GM12892 (cell line): ENCODE data around the gene ZSCAN2.

Source experiments
- POLR2A ChIP-seq: IDR thresholded peaks from 2 replicates; pipeline ENCODE4 v1.6.1; 2011; ENCODE audit warnings: low read depth, low read length, control low read depth
- POLR2AphosphoS5 ChIP-seq: IDR thresholded peaks from 2 replicates; pipeline ENCODE4 v1.6.1; 2011; ENCODE audit warnings: low read depth, low read length, control low read depth
- TAF1 ChIP-seq: IDR thresholded peaks from 2 replicates; pipeline ENCODE4 v1.6.1; 2011; ENCODE audit warnings: low read depth, mild to moderate bottlenecking, control low read depth, low read length, borderline replicate concordance

DNA sequence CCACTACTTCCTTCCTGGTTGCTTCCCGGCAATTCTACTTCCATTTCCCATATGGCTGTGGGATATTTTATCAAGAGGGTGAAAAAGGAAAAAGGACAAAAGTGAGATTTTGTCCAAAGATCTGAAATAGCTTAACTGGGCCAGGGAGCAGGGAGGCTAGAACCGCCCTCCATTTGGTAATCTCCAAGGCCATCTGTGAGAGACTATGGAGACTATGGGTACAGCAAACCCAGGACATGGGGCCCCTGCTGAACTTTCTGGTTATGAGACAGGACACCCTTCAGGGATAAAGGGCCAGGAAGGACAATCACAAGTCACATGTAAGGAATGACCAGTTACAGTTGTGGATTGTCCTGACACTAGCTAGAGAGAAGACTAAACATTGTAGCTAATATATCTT is 24.3 kb downstream of the ZSCAN2 start:
- TF ChIP-seq POLR2A: no peak
- TF ChIP-seq TAF1: no peak
- TF ChIP-seq POLR2AphosphoS5: no peak
